ENCODE measurements around the gene TAMALIN. TPM values are rescaled to one million over a fixed set of nuclear protein-coding genes. Genes with fewer than 3 reads are reported as not detected.

The TAMALIN gene
- total and polyA plus RNA-seq, 5 experiments from 2014 or later: 2.0 to 36.5 (median 5.2) TPM

DNA sequence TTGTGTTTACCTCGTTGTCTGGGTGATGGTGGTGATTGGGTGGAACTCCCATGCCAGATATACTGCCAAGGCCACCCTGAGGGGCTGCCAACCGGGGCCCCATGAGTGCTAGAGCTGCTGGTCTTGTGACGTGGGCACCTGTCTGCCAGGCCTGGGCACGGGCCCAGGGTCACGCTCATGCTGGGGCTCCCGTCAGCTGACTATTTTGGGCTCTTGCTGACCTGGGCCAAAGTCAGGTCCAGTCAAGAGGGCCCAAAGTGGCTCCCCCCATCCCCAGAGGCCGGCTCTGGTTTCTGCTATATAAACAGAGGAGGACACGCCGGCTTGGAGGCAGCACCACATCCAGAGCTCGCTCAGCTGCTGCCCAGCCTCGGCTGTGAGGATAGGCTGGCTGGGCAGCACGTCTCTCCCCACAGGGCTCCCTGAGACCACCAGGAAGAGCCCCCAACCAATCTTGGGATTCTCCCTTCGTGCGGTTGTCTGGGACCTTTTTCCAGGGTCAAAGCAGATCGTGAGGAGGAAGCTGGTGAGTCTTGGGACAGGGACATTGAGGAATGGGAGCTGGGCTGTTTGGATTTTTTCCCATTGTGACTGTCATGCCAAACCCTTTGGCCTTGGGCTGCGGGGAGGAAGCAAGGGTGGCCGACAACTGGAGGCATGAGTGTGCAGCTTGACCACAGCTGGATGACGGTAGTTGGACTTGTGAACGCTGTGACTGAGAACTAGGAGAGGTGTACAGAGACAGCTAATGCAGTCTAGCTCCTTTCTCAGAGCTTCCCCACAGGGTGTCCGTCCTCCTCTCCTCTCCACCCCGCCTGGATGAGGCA lies 36.9 kb downstream of the TAMALIN start:
- DNase-seq (no peak), ATAC-seq (no peak)
- Mint-ChIP-seq H3K4me1 (peaks cover 16 to 67% (median 38%) of the 10 kb centered on the region in 4 donors), H3K9me3 (no peaks in the 10 kb centered on the region), H3K4me3 (no peak overlapping the region), H3K27ac (peak overlapping the region in 2 of 10 donors; percentile 48 to 50), H3K36me3 (no peaks in the 10 kb centered on the region), H3K27me3 (peaks cover 0 to 1% (median 0%) of the 10 kb centered on the region in 5 donors)
- POLR2A ChIA-PET: interaction anchor here (1.7 kb wide), 1 partner anchor 26 kb away, joined by 3 read pairs; the partner anchor contains the start of gene ATG101

GRCh38 chr12:52044292-52044983 lies 37.7 kb downstream of the TAMALIN start:
- H3K4me1 Mint-ChIP-seq: peaks cover 20 to 68% (median 41%) of the 10 kb centered on the region in 4 donors
- ATAC-seq: no peak
- no peak overlapping the region for H3K4me3 Mint-ChIP-seq
- H3K27ac Mint-ChIP-seq: peak overlapping the region in 1 of 10 donors; percentile 14
- POLR2A ChIA-PET: interaction anchor here (0.6 to 1.7 kb wide), 3 partner anchors 12 to 107 kb away, joined by 3 read pairs; partner anchors contain the start of gene ATG101
- peaks cover 0 to 7% (median 4%) of the 10 kb centered on the region in 5 donors for H3K27me3 Mint-ChIP-seq
- no peaks in the 10 kb centered on the region for H3K36me3 Mint-ChIP-seq
- no peaks in the 10 kb centered on the region for H3K9me3 Mint-ChIP-seq
- DNase-seq: no peak

DNA sequence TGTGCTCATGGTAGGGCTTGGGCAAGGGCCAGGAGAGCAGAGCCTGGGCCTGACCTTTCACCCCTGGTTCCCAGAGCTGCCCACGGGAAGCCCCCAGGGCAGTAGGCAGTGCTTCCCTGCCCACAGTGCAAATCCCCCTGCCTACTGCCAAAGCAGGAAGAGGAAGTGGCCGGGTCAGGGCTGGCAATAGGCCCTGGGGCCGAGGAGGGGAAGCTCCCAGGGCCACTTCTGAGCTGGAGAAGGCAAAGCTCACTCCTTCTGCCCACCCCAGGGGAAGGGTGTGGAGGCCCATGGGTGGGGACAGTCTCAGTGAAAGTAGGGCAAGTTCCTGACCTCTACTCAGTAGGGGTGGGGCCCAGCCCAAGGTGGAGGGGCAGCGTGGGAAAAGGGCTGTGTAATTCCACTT lies 39.1 kb downstream of the TAMALIN start:
- no peak overlapping the region for H3K4me3 Mint-ChIP-seq
- H3K27me3 Mint-ChIP-seq: peaks cover 0 to 10% (median 8%) of the 10 kb centered on the region in 5 donors
- no peaks in the 10 kb centered on the region for H3K36me3 Mint-ChIP-seq
- H3K27ac Mint-ChIP-seq: peak overlapping the region in 1 of 10 donors; percentile 32
- peaks cover 27 to 65% (median 44%) of the 10 kb centered on the region in 4 donors for H3K4me1 Mint-ChIP-seq
- POLR2A ChIA-PET: no interaction called here
- no peak for DNase-seq
- H3K9me3 Mint-ChIP-seq: no peaks in the 10 kb centered on the region
- no peak for ATAC-seq

GRCh38 chr12:52046859-52047258 lies 40.1 kb downstream of the TAMALIN start:
- Mint-ChIP-seq H3K9me3 (no peaks in the 10 kb centered on the region), H3K27ac (peak overlapping the region in 1 of 10 donors; percentile 32), H3K4me3 (no peak overlapping the region), H3K4me1 (peaks cover 29 to 61% (median 44%) of the 10 kb centered on the region in 4 donors), H3K27me3 (peaks cover 0 to 10% (median 8%) of the 10 kb centered on the region in 5 donors), H3K36me3 (no peaks in the 10 kb centered on the region)
- POLR2A ChIA-PET: interaction anchor here (0.8 to 1.5 kb wide), 2 partner anchors 13 to 17 kb away, joined by 3 to 4 read pairs; no protein-coding TSS in a partner anchor
- no peak for DNase-seq
- no peak for ATAC-seq

GRCh38 chr12:52049286-52049685 lies 42.5 kb downstream of the TAMALIN start:
- Mint-ChIP-seq H3K4me1 (peaks cover 28 to 58% (median 48%) of the 10 kb centered on the region in 4 donors), H3K4me3 (peak overlapping the region; percentile 31 to 98 (median 92)), H3K27me3 (peaks cover 0 to 10% (median 8%) of the 10 kb centered on the region in 5 donors), H3K9me3 (no peaks in the 10 kb centered on the region), H3K36me3 (no peaks in the 10 kb centered on the region), H3K27ac (peak overlapping the region in 9 of 10 donors; percentile 70 to 100 (median 99))
- DNase-seq (no peak), ATAC-seq (no peak)
- POLR2A ChIA-PET: no interaction called here

GRCh38 chr12:52049688-52050087 lies 42.9 kb downstream of the TAMALIN start:
- peaks cover 26 to 55% (median 48%) of the 10 kb centered on the region in 4 donors for H3K4me1 Mint-ChIP-seq
- ATAC-seq: no peak
- POLR2A ChIA-PET: interaction anchor here (3.2 kb wide), 1 partner anchor 20 kb away, joined by 24 read pairs; the partner anchor contains the start of gene ATG101

GRCh38 chr12:52050116-52050757 lies 43.5 kb downstream of the TAMALIN start:
- Mint-ChIP-seq H3K4me1 (peaks cover 26 to 54% (median 47%) of the 10 kb centered on the region in 4 donors), H3K36me3 (no peaks in the 10 kb centered on the region), H3K27me3 (peaks cover 0 to 10% (median 6%) of the 10 kb centered on the region in 5 donors), H3K9me3 (no peaks in the 10 kb centered on the region), H3K4me3 (peak overlapping the region; percentile 84 to 98 (median 94)), H3K27ac (peak overlapping the region in 9 of 10 donors; percentile 86 to 100 (median 99))
- DNase-seq: peak in 5 of 10 donors; percentile 13 to 67 (median 35)
- POLR2A ChIA-PET: interaction anchor here (0.6 to 3.2 kb wide), 7 partner anchors 8 to 729 kb away, joined by 4 to 24 read pairs (median 9); partner anchors contain the start of genes ATG101 and TAMALIN
- ATAC-seq: no peak

More at GRCh38 chr12:52049688-52050087, 42.9 kb downstream of the TAMALIN start:
- H3K36me3 Mint-ChIP-seq: no peaks in the 10 kb centered on the region
- peak overlapping the region in 9 of 10 donors; percentile 23 to 100 (median 99) for H3K27ac Mint-ChIP-seq
- H3K27me3 Mint-ChIP-seq: peaks cover 0 to 10% (median 6%) of the 10 kb centered on the region in 5 donors
- H3K4me3 Mint-ChIP-seq: peak overlapping the region; percentile 59 to 98 (median 94)
- H3K9me3 Mint-ChIP-seq: no peaks in the 10 kb centered on the region
- no peak for DNase-seq

DNA sequence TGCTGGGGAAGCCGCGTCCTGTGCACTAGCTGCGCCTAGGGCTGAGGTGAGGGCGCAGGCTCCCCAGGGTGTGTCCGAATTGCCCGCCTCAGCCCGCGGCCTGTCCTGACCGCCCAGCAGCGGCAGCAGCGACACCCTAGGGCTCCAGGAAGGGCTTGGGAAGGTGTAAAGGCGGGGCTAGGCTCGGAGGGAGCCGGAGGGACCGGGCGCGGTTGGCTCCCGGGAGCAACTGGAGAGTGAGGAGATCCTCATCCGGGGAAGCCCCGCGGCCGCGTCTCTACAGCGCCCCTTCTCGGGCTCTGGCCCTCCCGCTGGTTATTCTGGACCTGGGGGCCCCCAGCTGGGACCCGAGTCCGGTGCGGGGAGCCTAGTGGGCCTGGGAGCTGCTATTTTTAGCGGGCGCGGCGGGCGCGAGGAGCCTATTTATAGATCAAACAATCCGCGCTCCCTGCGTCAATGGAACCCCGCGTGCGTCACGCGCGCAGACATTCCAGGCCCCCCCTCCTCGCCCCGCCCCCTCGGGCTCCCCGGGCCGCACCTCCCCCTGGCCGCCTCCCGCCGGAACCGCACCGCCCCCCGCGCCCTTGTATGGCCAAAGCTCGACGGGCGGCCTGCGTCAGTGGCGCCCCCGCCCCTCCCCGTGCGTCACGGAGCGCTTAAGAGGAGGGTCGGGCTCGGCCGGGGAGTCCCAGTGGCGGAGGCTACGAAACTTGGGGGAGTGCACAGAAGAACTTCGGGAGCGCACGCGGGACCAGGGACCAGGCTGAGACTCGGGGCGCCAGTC lies 44.2 kb downstream of the TAMALIN start, which contains the start of gene NR4A1:
NR4A1 (plus strand) TSS at position 685 of the 784 bp plus-strand sequence. CDS start 2,887 bp downstream, outside the sequence.
- Mint-ChIP-seq H3K27ac (peak within 1 kb of the TSS; percentile 89 to 100 (median 99)), H3K27me3 (peaks cover 0 to 10% (median 6%) of the 10 kb centered on the region in 5 donors), H3K36me3 (no peaks in the 10 kb centered on the region), H3K4me3 (peak within 1 kb of the TSS; percentile 91 to 98 (median 94)), H3K9me3 (no peaks in the 10 kb centered on the region), H3K4me1 (peaks cover 23 to 47% (median 43%) of the 10 kb centered on the region in 4 donors)
- DNase-seq (peak; percentile 96 to 100 (median 99)), ATAC-seq (peak; percentile 87 to 89)
- POLR2A ChIA-PET: interaction anchor here (0.6 to 3.2 kb wide), 12 partner anchors 9 to 44 kb away, joined by 3 to 24 read pairs (median 6); partner anchors contain the start of genes ATG101 and TAMALIN

DNA sequence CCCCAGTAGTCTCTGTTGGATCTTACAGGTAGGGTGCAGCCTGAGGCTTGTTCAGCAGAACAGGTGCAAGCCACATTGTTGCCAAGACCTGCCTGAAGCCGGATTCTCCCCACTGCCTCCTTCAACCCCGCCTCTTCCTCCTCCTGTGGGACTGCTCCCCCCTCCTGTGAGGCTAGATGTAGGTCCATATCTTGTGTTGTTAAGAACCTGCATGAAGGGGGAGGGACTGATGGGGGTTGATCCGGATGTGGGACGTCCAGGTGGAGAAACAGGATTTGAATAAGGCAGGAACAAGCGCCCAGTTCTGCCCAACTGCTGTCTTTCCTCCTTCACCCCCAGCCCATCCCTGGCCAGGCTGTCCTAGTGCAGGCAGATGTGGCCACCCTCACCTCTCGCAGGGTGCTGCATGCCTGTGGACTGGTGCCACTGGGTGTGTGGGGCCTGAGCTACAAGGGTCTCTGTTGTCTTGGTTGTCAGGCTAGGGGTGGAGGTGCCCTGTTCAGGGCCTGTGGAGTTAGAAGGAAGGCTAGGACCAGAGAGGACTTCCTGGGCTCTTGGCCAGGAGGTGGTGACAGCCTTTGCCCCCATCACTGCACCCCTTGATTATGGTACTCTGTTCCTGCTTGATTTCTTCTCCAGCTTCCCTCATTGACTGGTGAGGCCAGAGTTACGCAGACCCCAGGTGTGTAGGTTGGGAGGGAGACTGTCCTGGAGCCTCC lies 45.9 kb downstream of the TAMALIN start:
- Mint-ChIP-seq H3K27ac (peak overlapping the region in 9 of 10 donors; percentile 90 to 100 (median 99)), H3K36me3 (no peaks in the 10 kb centered on the region), H3K27me3 (peaks cover 0 to 10% (median 6%) of the 10 kb centered on the region in 5 donors), H3K4me3 (peak overlapping the region; percentile 91 to 98 (median 94)), H3K4me1 (peaks cover 26 to 46% (median 37%) of the 10 kb centered on the region in 4 donors), H3K9me3 (no peaks in the 10 kb centered on the region)
- POLR2A ChIA-PET: interaction anchor here (0.5 to 3.2 kb wide), 4 partner anchors 17 to 591 kb away, joined by 3 to 24 read pairs (median 9); partner anchors contain the start of gene ATG101
- ATAC-seq (no peak), DNase-seq (peak in 6 of 10 donors; percentile 24 to 72 (median 40))

DNA sequence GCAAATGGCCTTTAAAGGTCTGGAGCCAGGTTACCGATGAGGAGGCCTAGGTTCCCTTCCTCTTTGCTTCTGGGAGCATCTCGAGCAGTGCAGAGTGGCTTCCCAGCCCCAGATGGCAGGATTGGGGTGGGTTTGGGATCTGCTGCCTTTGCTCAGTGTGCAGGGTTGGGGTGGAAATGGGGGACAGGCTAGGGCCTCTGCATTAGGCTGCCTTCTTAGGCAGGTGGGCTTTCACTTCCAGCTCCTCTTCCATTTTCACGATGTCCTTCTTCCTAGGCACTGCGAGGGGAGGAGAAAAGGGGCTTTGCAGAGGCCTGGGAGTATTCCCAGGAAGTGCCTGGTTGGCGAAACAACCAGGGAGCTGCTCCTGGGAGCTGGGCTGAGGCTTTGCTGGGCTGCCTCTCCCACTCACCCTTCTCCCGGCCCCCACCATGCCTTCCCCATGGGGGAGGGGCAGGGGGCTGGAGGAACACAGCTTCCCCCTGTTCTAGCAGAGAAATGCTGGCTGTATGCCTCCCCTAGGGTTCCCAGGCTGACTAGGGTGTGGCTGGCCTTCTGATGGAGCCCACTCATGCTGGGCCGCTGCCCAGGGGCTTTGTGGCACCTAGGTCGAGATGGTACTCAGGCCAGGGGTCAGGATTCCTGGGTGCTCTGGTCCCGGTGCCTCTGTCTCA lies 46.9 kb downstream of the TAMALIN start:
- H3K27ac Mint-ChIP-seq: peak overlapping the region in 5 of 10 donors; percentile 41 to 100 (median 83)
- H3K4me1 Mint-ChIP-seq: peaks cover 26 to 46% (median 36%) of the 10 kb centered on the region in 4 donors
- POLR2A ChIA-PET: no interaction called here
- H3K9me3 Mint-ChIP-seq: no peaks in the 10 kb centered on the region
- H3K4me3 Mint-ChIP-seq: peak overlapping the region in 1 of 10 donors; percentile 20
- H3K27me3 Mint-ChIP-seq: peaks cover 0 to 10% (median 6%) of the 10 kb centered on the region in 5 donors
- H3K36me3 Mint-ChIP-seq: no peaks in the 10 kb centered on the region
- ATAC-seq (no peak), DNase-seq (no peak)

Data from naive thymus-derived CD8-positive, alpha-beta T cell (primary cell).